K562 (cell line): Measurements from ENCODE around the gene NXPH4. TPM values are rescaled to one million over a fixed set of nuclear protein-coding genes. Genes with fewer than 3 reads are reported as not detected.
A peak's percentile ranks its signal among the peaks of the same experiment; 100 is the strongest.

Experiments used
- E2F3 ChIP-seq: fragments of 250-450 bp; sonication (Bioruptor Pico); IDR thresholded peaks from 2 replicates; pipeline ENCODE4 v1.4.0; 2020; ENCODE audit warnings: mild to moderate bottlenecking
- ETV6 ChIP-seq, 3 experiments: fragments of 150-350 bp in 1 of 3; sonication (generic) in 1 of 3; formaldehyde crosslinking in 1 of 3; IDR thresholded peaks; 2 replicates each; pipeline versions ENCODE4 v1.6.1 to v1.8.0; 2014 to 2022; ENCODE audit warnings: borderline replicate concordance in 2 of 3, low read depth in 2 of 3, antibody characterized with exemption in 1 of 3, low read length in 1 of 3, mild to moderate bottlenecking in 1 of 3, missing genetic modification reagents in 1 of 3
- GABPA ChIP-seq: fragments of 200-800 bp; sonication (Bioruptor generic); conservative IDR thresholded peaks from 2 replicates; pipeline ENCODE4 v1.6.1; 2016; ENCODE audit warnings: low read depth, missing genetic modification characterization, missing compliant biosample characterization
- GATAD2A ChIP-seq: fragments of 450-650 bp; IDR thresholded peaks from 2 replicates; pipeline ENCODE4 v1.6.1; 2017
- JUND ChIP-seq, 2 experiments: IDR thresholded peaks; 2 replicates in 1 of 2; 3 replicates in 1 of 2; pipeline ENCODE4 v1.6.1; 2011; ENCODE audit warnings: borderline replicate concordance in 2 of 2, low read depth in 2 of 2, low read length in 2 of 2, improper control_type of control experiment in 1 of 2, missing biosample characterization in 1 of 2, missing genetic modification characterization in 1 of 2, missing genetic modification reagents in 1 of 2
- KDM1A ChIP-seq, 2 experiments: fragments of 450-650 bp; IDR thresholded peaks; 2 replicates each; pipeline ENCODE4 v1.6.1; 2016; ENCODE audit warnings: mild to moderate bottlenecking in 2 of 2
- MBD2 ChIP-seq: sonication (generic); IDR thresholded peaks from 2 replicates; pipeline ENCODE4 v1.6.1; 2016; ENCODE audit warnings: low read depth, borderline replicate concordance
- MCM2 ChIP-seq: fragments of 450-650 bp; IDR thresholded peaks from 2 replicates; pipeline ENCODE4 v1.6.1; 2017; ENCODE audit warnings: low read depth, mild to moderate bottlenecking
- MYC ChIP-seq, 2 experiments: fragments of 250-450 bp in 1 of 2; sonication (Bioruptor Pico) in 1 of 2; IDR thresholded peaks; 2 replicates each; pipeline versions ENCODE4 v1.5.1 to v1.6.1; 2012 to 2021; ENCODE audit warnings: low read depth in 2 of 2, borderline replicate concordance in 1 of 2, improper control_type of control experiment in 1 of 2, low read length in 1 of 2, mild to moderate bottlenecking in 1 of 2, moderate library complexity in 1 of 2
- PML ChIP-seq: IDR thresholded peaks from 2 replicates; pipeline ENCODE4 v1.6.1; 2012; ENCODE audit warnings: low read length, inconsistent platforms
- SAFB2 ChIP-seq: fragments of 200-400 bp; formaldehyde crosslinking; IDR thresholded peaks from 2 replicates; pipeline ENCODE4 v1.6.1; 2018; ENCODE audit warnings: borderline replicate concordance, low read length, low read depth, moderate library complexity; ENCODE audit not compliant: severe bottlenecking
- TFAP4 ChIP-seq: sonication (generic); formaldehyde crosslinking; IDR thresholded peaks from 2 replicates; pipeline ENCODE4 v1.8.0; 2022; ENCODE audit warnings: missing genetic modification reagents, mild to moderate bottlenecking, moderate library complexity, borderline replicate concordance
- ZNF24 ChIP-seq: fragments of 450-650 bp; IDR thresholded peaks from 2 replicates; pipeline ENCODE4 v1.6.1; 2016
- ZNF384 ChIP-seq: IDR thresholded peaks from 2 replicates; pipeline ENCODE4 v1.6.1; 2012; ENCODE audit warnings: low read depth, low read length, improper control_type of control experiment
- ZNF444 ChIP-seq: fragments of 250-450 bp; sonication (Bioruptor Pico); IDR thresholded peaks from 2 replicates; pipeline ENCODE4 v1.4.0; 2020; ENCODE audit warnings: mild to moderate bottlenecking, moderate library complexity
- ZNF57 ChIP-seq: fragments of 450-650 bp; formaldehyde crosslinking; IDR thresholded peaks from 2 replicates; pipeline ENCODE4 v1.4.0; 2020; ENCODE audit warnings: mild to moderate bottlenecking, moderate library complexity
- ZNF589 ChIP-seq: fragments of 200-800 bp; sonication (Bioruptor generic); IDR thresholded peaks from 2 replicates; pipeline ENCODE4 v1.6.1; 2016; ENCODE audit warnings: low read depth, missing genetic modification characterization, missing compliant biosample characterization
- ZNF644 ChIP-seq: fragments of 200-800 bp; sonication (Bioruptor generic); IDR thresholded peaks from 2 replicates; pipeline ENCODE4 v1.6.1; 2016; ENCODE audit warnings: low read depth, missing genetic modification characterization, missing compliant biosample characterization
- ZSCAN29 ChIP-seq: fragments of 450-650 bp; IDR thresholded peaks from 2 replicates; pipeline ENCODE4 v1.6.1; 2017
- polyA plus RNA-seq, 8 experiments: library from polyadenylated mRNA; depleted of rRNA in 4 of 8; stranded (reverse) in 5 of 8; unstranded in 3 of 8; fragments of >200 nt; fragmentation: Nextera tagmentation in 2 of 8; fragmentation: Illumina TruSeq in 1 of 8; extraction: Ambion mirVana in 2 of 8; extraction: Trizol in 1 of 8; gene quantifications; 2 replicates each; pipeline versions ENCODE4 v1.2.1 to v1.2.3, GENCODE V29; 2011 to 2014; ENCODE audit warnings: inconsistent platforms in 1 of 8, missing spikeins in 1 of 8
- total RNA-seq, 7 experiments: library from RNA; depleted of rRNA in 6 of 7; stranded (reverse); fragments of >200 nt in 6 of 7; fragmentation: Illumina TruSeq in 2 of 7; extraction: Trizol in 2 of 7; gene quantifications; 2 replicates each; pipeline versions ENCODE4 v1.2.1 to v1.2.3, GENCODE V29; 2011 to 2021; ENCODE audit warnings: low replicate concordance in 1 of 7
- TF ChIP-seq, protein P1 (sequence below): fragments of 250-450 bp; sonication (Bioruptor Pico); IDR thresholded peaks from 2 replicates; pipeline ENCODE4 v1.9.0; 2021; ENCODE audit warnings: mild to moderate bottlenecking, inconsistent platforms

The NXPH4 gene
- total and polyA plus RNA-seq, 9 of the 15 experiments (the other 6 are each of a cell fraction or from before 2014, with no cell fraction given) = 0.49 to 2.7 (median 1.1) TPM; not detected in 4

- TF ChIP-seq, protein P1, sequence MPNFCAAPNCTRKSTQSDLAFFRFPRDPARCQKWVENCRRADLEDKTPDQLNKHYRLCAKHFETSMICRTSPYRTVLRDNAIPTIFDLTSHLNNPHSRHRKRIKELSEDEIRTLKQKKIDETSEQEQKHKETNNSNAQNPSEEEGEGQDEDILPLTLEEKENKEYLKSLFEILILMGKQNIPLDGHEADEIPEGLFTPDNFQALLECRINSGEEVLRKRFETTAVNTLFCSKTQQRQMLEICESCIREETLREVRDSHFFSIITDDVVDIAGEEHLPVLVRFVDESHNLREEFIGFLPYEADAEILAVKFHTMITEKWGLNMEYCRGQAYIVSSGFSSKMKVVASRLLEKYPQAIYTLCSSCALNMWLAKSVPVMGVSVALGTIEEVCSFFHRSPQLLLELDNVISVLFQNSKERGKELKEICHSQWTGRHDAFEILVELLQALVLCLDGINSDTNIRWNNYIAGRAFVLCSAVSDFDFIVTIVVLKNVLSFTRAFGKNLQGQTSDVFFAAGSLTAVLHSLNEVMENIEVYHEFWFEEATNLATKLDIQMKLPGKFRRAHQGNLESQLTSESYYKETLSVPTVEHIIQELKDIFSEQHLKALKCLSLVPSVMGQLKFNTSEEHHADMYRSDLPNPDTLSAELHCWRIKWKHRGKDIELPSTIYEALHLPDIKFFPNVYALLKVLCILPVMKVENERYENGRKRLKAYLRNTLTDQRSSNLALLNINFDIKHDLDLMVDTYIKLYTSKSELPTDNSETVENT (CRISPR knock-in tag) = no peak
- TF ChIP-seq ETV6 (IDR thresholded peaks at IDR 0.05; ENCODE audit: borderline replicate concordance in 1 of 2, low read depth in 2 of 2, low read length in 1 of 2) = no peak
- no peak for TF ChIP-seq ETV6 (CRISPR knock-in tag; IDR thresholded peaks at IDR 0.05; ENCODE audit: borderline replicate concordance)
- TF ChIP-seq GABPA (tag) = no peak
- no peak for TF ChIP-seq MYC (IDR thresholded peaks at IDR 0.05; ENCODE audit: low read depth, low read length)
- no peak for TF ChIP-seq MYC (CRISPR knock-in tag; IDR thresholded peaks at IDR 0.05; ENCODE audit: borderline replicate concordance, low read depth)
- TF ChIP-seq TFAP4 = peak; percentile 44
- no peak for TF ChIP-seq E2F3
- 0 out of 2 replicates have a peak, but pooled peaks have one; percentile 14 for TF ChIP-seq PML
- TF ChIP-seq ZSCAN29 = no peak
- no peak for TF ChIP-seq SAFB2
- TF ChIP-seq KDM1A (IDR thresholded peaks at IDR 0.05) = peak in 1 of 2 experiments; percentile 46; a peak in 1 of 4 replicates
- TF ChIP-seq ZNF644 = no peak
- TF ChIP-seq ZNF589 (CRISPR knock-in tag) = no peak
- no peak for TF ChIP-seq ZNF384
- no peak for TF ChIP-seq ZNF24
- TF ChIP-seq MBD2 = no peak
- no peak for TF ChIP-seq ZNF444 (CRISPR knock-in tag)
- TF ChIP-seq ZNF57 = no peak
- TF ChIP-seq GATAD2A = peak; percentile 50
- TF ChIP-seq MCM2 = no peak
- peak; percentile 3; the same call in 1 of the 2 replicates for TF ChIP-seq JUND (IDR thresholded peaks at IDR 0.05; ENCODE audit: borderline replicate concordance, low read depth, low read length)
- TF ChIP-seq JUND (tag; IDR thresholded peaks at IDR 0.05; ENCODE audit: borderline replicate concordance, low read depth, low read length) = no peak
Observed at GRCh38 chr12:57242691-57243454, 26.3 kb downstream of the NXPH4 start (continued).
